ENCODE results near the gene DMAP1.

DNA sequence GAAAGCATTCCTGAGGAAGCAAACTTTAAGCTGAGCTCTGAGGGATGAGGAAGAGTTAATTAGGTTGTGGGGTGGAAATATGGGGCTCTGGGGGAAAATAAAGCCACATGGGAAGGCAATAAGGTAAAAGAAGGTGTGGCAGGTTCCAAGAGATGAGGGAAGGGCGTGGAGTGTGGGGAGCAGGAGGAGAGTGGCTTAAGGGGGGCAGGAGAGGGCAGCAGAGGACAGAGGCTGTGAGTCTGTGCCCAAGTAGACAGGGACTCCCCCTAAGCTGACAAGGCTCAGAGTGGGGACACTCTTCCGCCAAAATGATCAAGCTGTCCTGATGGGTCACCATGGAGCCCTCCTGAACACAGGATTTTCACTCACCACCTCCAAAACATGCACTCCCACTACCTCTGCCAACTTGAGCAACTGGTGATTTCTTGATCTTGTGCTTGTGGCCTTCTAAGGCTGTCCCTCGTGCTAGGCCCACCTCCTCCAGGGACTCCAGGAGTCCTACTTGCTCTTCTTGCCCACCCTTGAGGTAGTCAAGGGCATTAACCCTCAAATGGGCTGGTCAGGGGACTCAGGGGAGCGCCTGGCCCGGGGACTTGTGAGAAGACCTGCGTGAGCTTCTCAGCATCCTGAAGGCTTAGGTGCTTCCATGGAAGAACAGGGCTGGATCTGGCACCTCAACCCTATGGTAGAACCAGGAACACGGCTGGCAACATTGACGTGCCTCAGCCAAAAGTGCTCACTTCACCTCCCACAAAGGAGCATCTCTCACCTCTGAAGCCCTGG, 23.4 kb downstream of the DMAP1 start:
- TF ChIP-seq, protein P1, sequence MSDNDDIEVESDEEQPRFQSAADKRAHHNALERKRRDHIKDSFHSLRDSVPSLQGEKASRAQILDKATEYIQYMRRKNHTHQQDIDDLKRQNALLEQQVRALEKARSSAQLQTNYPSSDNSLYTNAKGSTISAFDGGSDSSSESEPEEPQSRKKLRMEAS (IDR thresholded peaks at IDR 0.05) = no peak
- TF ChIP-seq EP300 (IDR thresholded peaks at IDR 0.05; ENCODE audit: borderline replicate concordance) (no peak), YY1 (IDR thresholded peaks at IDR 0.05; ENCODE audit: low read depth) (no peak), FOXM1 (IDR thresholded peaks at IDR 0.05; ENCODE audit: borderline replicate concordance, low read depth) (no peak), NFIC (IDR thresholded peaks at IDR 0.05) (no peak), TCF12 (IDR thresholded peaks at IDR 0.05; ENCODE audit: low read depth) (no peak), CREB1 (IDR thresholded peaks at IDR 0.05; ENCODE audit: low read depth) (no peak)
- TF ChIP-seq, protein P2, sequence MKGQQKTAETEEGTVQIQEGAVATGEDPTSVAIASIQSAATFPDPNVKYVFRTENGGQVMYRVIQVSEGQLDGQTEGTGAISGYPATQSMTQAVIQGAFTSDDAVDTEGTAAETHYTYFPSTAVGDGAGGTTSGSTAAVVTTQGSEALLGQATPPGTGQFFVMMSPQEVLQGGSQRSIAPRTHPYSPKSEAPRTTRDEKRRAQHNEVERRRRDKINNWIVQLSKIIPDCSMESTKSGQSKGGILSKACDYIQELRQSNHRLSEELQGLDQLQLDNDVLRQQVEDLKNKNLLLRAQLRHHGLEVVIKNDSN (IDR thresholded peaks at IDR 0.05) = no peak
- TF ChIP-seq, protein P3, sequence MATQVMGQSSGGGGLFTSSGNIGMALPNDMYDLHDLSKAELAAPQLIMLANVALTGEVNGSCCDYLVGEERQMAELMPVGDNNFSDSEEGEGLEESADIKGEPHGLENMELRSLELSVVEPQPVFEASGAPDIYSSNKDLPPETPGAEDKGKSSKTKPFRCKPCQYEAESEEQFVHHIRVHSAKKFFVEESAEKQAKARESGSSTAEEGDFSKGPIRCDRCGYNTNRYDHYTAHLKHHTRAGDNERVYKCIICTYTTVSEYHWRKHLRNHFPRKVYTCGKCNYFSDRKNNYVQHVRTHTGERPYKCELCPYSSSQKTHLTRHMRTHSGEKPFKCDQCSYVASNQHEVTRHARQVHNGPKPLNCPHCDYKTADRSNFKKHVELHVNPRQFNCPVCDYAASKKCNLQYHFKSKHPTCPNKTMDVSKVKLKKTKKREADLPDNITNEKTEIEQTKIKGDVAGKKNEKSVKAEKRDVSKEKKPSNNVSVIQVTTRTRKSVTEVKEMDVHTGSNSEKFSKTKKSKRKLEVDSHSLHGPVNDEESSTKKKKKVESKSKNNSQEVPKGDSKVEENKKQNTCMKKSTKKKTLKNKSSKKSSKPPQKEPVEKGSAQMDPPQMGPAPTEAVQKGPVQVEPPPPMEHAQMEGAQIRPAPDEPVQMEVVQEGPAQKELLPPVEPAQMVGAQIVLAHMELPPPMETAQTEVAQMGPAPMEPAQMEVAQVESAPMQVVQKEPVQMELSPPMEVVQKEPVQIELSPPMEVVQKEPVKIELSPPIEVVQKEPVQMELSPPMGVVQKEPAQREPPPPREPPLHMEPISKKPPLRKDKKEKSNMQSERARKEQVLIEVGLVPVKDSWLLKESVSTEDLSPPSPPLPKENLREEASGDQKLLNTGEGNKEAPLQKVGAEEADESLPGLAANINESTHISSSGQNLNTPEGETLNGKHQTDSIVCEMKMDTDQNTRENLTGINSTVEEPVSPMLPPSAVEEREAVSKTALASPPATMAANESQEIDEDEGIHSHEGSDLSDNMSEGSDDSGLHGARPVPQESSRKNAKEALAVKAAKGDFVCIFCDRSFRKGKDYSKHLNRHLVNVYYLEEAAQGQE (IDR thresholded peaks at IDR 0.05; ENCODE audit: low read depth) = no peak
